Smooth muscle cell of the brain vasculature (primary cell): ENCODE data around the gene LRMDA.
"Not testable (repeated sequence)": the region's sequence is repeated elsewhere in the genome, so short reads cannot be mapped to it uniquely, and the experiment has no call there.

ENCODE experiments used
- DNase-seq: peaks from one replicate; pipeline ENCODE4 v3.0.0-alpha.2; 2012; ENCODE audit warnings: low read depth, low spot score

The LRMDA gene

DNA sequence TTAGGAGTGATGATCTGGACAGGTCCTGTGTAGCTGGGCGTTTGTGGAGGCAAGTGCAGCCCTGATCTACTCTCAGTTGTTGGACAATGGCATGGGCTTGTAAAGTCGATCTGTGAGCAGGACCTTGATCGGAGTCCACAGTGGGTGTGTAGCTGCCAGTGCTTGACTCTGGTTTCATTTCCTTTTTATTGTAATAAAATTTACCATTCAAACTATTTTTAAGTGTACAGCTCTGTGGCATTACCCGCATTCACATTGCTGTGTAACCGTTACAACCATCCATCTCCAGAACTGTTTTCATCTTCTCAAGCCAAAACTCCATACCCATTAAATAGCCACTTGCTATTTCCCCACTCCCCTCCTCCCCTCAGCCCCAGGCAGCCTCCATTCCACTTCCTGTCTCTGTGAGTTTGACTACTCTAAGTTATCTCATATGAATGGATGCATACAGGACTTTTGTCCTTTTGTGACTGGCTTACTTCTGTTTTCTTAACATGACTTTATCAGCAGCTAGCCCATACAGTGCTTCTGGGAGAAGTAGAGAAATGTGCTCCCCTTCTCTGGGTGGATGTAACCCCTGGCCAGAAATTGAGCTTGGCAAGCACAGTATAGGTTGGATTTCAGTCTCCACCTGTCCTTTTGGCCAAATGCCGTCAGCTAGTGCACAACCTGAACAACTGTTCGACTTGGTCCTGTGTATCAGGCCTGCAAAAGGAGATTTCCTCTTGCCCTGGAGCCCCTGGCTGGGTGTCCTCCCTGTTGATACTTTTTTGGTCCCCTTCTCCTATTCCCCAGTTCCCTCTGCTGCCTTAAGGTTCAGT, 180.0 kb downstream of the LRMDA start:
- DNase-seq, result no peak

DNA sequence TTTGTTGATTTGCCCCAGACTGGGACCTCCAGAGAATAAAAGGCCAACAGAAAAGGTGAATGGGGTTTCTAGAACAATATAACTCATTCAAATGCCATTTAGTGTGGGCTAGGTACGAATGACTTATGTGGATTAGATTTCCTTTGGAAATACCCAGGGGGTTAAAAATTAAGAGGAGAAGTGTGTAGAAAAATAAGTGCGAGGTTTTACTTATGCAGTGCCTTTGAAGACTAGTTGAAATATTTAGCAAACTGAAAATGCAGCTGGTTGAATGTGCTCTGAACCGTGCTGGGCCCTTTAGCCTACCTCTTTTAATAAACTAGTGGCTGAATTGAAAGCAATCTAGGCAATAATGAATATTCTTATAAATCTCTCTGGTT, 180.6 kb downstream of the LRMDA start:
- no peak for DNase-seq

DNA sequence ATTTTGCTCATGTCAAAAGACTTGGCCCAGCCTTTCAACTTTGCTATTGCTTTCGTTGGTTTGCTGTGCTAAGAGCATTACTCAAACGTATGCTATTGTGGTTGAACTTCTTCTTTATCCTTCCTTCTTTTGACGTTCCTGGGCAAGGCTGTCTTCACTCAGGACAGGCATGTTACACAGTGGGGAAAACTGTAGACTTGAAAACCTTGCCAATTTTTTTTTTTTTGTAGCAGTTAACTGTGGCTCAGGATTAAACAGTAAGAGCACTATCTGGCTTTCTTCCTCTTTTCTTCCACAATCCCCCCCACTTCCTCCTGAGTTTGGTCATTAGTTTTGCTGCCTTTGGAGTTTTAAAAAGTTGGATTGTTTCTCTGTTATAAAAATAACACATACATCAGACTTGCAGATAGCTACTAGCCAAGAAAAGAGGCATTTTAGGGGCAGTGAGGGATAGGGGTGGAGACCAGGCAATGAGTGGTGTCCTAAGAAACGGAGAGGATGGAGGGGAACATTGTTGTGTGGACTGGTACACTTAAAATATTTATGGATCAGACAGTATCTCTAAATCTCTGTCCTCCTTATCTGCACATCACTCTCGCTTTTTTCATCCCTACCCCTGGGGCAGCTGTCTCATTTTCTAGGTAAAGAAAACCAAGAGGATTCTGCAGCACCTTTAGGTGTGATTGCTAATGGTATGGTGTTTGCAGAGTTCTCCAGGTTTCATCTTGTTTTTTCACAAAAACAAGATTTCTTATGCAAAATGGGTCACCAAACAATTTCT, 181.7 kb downstream of the LRMDA start:
- DNase-seq, result no peak

DNA sequence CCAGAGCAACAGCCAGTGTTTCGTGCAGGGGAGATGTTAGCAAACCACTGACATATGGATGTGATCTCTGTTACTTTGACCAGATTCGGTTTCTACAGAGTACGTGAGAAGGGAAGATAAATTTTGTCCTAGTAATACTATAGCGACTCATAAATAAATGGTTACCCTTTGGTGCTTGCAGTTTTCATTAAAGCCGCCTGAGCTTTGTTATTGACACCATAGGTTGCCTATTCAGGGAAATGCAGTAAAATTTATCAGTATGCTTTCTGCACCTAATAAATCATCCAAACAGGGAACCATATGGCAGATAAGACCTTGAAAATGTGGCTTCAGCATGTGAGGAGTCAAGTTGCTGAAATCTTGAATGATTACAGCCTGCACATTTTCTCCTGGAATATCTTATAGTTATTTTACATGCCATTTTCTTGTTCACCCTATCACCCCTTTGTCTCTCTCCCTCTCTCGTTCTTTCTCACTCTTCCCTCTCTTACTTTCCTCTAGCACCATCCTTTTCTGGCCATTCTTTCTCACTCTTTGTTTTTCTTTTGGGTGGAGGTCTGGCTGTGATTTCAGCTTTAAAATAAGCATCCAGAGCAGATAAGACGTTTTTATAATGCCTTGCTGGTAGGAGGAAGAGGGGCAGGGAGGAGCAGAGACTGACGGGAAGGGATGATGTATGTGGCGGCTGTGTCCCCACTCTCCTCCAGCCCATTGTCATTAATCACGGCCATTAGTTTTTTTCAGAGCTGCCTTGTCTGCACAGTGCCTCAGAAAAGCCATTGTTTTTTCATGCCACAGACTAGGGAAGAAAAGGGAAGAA, 182.5 kb downstream of the LRMDA start:
- no peak for DNase-seq

DNA sequence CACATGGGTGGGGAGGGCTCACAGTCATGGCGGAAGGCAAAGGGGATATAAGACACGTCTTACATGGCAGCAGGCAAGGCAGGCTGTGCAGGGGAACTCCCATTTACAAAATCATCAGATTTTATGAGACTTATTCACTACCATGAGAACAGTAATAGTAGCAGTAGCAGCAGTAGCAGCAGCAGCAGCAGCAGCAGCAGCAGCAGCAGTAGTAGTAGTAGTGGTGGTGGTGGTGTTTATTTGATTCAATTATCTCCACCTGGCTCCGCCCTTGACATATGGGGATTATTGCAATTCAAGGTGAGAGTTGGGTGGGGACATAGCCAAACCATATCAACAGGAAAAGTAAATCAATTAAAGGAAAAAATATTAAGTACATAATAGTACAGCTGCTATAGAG, 184.7 kb downstream of the LRMDA start:
- no peak for DNase-seq

DNA sequence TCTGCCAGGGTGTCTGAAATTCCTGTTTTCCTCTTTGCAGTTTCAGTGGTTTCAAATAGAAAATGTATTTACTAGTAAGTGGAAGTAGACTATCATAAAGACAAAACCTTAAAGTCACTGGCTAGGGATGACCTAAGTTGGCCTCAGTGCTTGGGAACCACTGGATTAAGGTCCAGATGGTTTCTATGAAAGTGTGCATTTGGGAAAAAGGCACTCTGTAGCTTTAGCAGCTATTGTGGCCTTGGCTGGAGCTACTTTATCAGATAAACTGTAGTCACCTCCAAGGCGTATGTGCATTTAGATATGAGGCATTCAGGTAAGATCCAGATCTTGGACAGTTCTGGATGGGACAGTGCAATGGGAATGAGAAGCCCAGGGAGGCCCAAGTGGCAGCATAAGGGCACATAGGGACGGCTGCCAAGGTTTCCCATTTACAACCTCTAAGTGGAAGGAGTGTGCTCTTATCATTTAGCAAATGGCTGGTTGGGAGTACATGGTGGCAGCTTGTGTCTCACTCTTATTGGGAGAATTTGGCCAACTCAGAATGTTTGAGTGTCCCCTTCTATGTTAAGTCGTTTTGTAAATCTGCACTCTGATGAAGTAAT, 185.6 kb downstream of the LRMDA start:
- no peak for DNase-seq

DNA sequence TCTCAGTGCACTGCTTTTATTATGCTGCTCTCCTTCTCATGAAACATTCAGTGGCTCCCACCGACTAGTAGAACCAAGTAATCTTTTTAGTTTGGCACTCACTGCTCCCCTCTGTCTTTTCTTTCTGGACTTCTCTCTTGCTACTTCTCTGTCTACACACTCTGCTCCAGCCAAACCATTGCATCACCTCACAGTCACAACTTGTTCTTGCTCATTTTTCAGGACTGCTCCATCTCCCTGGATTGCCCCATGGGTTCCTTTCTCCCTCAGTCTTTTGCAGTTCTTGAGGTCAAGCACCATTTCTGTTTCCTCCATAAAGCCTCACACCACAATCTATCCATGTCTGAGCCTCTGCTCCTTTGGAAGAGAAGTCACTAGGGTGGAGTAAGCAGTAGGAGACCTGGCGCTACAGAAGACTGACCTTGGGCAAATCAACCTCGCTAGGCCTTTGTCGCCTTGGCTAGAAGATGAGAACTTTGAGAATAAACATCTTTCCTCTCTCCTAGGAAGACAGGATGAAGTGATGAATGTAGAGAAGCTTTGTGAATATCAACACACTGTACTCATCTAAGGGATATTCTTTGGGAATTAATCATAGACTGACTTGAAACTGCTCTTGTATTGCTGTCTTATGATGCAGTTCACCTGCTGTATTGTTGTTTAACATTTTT, 186.2 kb downstream of the LRMDA start:
- DNase-seq, result no peak

DNA sequence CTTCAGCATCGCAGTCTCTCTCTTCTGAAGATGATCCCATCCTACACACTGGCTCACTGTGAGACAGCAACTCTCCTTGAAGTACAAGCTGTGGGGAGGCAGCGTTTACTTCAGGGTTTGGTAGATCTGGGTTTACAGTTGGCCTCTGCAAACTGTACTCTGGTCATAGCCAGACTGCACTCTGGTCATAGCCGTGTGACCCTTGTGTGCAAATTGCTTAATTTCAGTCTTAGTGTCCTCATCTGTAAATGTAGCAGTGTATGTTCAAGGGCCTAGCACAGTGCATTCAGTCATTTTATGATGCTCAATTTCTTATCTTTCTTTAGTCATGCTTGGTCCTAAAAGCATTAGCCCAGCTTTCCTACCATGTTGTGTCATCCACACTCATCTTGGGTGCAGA, 188.2 kb downstream of the LRMDA start:
- DNase-seq, result no peak

DNA sequence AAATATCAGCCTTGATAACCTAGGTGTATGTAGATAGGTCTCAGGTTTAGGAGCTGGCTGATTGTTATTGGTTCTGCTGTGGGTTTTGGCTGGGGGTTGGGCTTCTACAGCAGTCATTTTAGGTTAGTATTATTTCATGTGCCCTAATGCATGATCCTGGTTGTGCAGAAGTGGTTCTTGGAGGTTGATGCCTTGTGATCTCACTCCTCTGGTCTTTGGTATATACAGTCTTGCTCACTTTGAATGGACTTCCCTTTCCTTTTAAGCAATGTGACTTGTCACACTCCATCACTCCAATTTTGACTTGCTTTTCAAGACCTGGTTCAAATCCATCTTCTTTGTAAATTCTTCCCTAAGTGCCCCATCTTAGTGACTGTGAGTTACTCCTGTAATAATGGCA, 188.9 kb downstream of the LRMDA start:
- no peak for DNase-seq

DNA sequence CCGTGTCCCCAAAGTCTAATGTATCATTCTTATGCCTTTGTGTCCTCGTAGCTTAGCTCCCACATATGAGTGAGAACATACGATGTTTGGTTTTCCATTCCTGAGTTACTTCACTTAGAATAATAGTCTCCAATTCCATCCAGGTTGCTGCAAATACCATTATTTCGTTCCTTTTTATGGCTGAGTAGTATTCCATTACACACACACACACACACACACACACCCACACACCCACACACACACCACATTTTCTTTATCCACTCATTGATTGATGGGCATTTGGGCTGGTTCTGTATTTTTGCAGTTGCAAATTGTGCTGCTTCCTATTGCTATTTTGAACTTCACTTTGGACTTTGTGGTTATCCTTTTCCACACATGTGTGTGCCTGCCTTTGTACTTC, 189.6 kb downstream of the LRMDA start:
- not testable (repeated sequence) for DNase-seq

DNA sequence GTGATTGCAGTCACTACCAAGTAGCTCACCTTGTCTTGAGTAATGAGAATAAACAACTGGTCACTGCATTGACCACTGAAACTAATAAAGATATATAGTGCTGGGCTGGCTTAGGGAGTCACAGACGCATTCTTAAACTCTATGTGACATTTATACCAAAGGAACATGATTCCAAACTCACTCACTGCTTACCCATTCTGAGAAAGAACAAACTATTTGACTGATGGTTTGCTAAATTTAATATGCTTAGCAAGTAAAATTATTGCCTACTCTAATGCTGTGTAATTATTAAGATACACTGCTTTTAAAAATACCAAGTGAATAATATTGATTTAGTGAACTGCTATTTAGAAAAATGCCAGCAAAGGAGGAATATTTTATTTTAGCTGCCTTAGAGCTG, 191.1 kb downstream of the LRMDA start:
- no peak for DNase-seq

DNA sequence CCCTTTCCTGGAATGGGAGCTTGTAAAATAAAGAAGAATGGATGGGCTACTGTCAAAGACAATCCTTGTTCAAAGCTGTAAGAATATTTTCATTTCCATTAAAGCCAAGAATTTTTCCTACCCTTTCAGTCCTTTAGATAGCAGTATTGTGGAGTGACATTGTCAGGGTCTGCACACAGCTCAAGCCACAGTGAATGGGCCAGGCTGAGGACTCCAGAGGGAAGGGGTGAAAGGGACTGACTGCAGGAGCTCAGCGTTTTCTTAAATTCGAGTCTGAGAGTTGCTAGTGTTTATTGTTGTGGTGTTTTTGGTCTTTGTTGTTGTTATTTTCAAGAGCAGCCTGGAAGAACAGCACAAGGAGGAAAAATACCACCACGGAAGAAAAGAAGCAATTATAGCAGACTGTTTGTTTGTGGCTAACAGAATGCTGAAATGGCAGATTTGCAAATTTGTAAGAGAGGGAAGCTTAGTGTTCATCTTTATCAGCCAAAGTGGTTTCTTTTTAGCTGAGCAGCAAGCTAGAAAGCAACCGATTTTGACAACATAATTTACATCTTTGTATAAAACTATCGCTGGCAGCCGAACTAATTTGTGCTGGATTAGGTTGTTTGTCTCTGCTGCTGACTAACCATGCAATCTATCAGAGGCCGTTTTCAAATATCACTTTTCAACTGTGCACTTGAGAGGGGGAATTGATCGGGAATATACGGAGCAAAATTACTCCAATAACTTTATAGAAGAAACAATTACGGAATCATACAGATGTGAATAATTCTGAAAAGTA, 192.1 kb downstream of the LRMDA start:
- no peak for DNase-seq

DNA sequence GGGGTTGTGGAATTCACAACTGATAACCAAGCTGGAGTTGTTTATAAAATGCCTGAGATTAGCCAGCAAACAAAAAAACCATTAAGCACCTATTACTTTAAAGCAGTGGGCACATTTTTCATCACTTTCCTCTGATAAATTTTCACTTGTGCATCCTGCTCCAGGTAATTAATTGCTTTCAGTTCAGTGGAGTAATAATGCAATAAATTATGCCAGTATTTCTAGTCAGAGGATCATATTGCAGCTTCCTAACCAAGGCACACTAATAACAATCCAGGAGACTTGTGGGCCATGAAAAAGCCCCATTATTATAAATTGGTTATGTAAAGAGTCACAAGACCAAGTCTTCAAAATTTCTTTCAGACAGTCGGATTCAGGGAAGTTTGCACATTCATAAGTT, 193.2 kb downstream of the LRMDA start:
- DNase-seq, result no peak

DNA sequence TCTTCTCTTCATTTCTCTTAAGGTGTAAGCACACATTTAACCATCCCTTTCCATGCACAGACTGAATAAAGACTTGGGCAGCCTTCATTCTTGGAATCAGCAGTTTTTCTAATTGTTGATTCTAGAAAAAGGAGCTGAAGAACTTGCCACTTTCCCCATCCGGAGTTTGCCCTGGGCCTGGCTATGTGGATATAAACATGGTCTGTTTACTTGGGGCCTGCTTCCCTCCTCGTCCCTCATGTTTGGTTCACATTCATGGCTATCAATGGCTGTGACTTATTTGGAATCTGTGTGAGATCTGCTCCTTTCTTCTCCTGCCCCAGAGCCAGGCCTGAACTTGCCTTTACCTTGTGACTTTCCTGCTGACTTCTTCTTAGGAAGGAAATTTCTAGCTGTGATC, 199.3 kb downstream of the LRMDA start:
- DNase-seq, result no peak

DNA sequence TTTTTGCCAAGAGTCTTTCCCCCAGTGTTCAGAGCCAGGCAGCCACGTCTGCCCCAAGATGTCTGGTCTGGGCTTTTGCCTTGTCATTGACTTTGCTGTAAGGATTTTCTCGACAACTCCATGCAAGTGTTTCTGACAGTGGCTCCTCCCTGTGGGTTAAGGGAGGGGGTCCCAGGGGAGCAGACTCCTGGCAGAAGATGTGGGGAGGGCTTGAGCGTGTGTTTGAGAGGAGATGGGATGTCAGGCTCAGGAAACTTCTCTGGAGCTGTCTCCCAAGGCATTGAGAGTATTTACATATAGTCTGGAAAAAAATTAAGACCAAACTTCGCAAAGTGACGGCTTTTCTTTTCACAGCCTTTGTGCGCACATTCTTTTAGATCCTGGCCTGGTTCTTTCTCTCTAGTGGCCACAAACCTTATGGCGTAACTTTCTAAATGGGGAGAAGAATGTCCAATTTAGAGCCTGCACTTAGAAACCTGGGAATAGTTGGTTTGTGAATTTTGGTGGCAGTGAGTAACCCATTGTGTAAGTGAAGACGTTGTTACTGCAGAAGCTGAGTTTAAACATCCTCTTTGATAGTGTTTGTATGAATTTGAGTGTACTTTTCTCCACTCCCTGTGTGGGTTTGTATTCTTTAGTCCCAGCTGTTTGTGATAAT, 201.5 kb downstream of the LRMDA start:
- no peak for DNase-seq

DNA sequence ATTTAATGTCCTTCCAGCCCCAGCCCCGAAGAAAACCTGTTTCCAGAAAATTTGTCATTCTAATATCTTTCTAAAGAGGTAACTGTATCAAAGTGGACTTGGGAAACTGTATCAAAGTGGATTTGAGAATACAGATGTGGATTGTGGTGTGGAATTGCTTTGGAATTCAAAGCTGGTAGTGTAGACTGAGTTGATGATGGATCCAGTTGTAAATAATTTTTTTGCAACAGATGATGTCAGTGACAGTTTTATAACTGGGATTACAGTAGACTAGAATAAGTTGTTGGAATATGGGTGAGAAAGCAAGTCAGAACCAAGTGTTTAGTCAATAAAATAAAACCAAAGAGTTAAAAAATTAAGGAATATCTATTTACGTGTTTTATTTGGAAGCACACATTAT, 202.1 kb downstream of the LRMDA start:
- no peak for DNase-seq

DNA sequence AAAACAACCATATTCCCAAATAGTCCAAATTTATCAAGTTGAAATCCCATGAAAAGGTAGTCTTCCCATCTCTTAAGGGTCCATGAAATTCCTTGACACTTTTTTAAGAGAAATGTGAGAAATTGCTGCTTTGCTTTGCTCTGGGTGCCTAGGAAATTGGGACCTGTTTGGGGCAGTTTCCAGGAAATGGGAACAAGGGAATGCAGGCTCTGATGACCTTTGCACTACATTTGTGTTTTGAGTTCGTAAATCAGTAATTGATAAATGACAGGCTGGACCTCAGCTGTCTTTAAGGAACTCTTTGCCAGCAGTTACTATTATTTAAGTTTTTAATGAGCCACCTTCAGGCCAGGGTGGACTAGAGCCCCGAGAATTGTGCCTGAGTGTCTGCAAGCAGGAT, 203.5 kb downstream of the LRMDA start:
- DNase-seq, result no peak

DNA sequence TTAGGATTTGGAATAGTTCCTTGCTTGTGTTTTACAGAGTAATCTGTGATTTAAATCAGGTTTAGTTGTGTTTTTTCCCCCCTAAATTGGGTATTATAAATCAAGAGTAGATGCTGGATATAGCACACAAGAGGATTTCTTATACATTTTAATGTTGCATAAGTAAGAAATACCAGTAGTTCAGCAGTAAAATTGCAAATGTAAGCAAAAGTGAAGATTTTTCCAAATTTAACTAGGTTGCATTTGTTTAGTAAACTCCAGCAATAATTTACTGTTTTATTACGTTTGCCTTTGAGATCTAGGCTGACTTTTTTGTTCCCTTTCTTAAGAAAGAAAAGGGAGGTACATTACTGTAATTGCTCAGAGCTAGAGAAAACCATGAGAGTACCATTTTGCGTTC, 207.3 kb downstream of the LRMDA start:
- no peak for DNase-seq

DNA sequence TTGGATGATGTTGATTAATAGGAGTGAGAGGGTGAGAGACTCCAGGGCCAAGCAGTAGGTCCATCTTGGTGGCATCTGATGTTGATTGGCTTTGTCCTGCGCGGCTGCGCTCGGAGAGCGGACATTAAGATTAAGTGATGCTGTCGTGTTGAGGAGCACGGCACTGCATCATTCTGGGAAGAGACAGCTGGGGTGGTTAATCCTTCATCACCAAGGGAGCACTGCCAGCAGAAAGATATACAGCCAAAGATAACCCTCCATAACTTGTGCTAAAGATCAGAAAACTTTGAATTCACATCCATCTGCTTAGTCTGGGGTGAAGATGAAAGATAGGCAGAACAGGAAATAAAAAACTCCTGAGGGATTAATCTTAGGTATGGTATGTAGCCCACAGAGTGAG, 208.3 kb downstream of the LRMDA start:
- DNase-seq, result no peak

DNA sequence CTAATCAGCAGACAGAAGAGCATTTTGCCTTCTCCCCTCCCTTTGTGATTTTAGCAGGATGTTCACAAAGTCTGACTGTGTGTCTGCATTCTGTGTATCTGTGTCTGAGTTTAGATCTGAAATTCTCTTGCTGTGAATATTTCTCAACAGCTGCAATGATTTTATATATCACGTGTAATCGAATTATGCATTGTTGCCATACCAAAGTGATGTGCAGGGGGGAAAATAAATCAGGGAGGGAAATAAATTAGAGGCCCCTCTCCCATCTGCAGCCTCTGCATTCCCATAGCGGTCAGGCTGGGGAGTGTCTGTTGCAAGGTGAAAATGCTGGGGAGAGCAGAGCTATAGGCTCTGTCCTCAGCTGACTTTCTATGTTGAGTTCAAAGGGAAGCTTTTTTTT, 209.0 kb downstream of the LRMDA start:
- DNase-seq, result no peak
